GM10266 (cell line): Measurements from ENCODE around the gene CES4A.

Source experiments
- DNase-seq: peaks from one replicate; pipeline ENCODE4 v3.0.0; 2012; ENCODE audit errors: extremely low spot score
- TF ChIP-seq, protein P1 (sequence below): IDR thresholded peaks from 2 replicates; pipeline ENCODE4 v1.5.1; 2012; ENCODE audit warnings: mild to moderate bottlenecking, low read depth; ENCODE audit not compliant: control insufficient read depth, insufficient read depth; ENCODE audit errors: missing control alignments

Gene CES4A

GRCh38 chr16:67043420-67043819 lies 55.0 kb downstream of the CES4A start:
- DNase-seq = no peak
- TF ChIP-seq, protein P1, sequence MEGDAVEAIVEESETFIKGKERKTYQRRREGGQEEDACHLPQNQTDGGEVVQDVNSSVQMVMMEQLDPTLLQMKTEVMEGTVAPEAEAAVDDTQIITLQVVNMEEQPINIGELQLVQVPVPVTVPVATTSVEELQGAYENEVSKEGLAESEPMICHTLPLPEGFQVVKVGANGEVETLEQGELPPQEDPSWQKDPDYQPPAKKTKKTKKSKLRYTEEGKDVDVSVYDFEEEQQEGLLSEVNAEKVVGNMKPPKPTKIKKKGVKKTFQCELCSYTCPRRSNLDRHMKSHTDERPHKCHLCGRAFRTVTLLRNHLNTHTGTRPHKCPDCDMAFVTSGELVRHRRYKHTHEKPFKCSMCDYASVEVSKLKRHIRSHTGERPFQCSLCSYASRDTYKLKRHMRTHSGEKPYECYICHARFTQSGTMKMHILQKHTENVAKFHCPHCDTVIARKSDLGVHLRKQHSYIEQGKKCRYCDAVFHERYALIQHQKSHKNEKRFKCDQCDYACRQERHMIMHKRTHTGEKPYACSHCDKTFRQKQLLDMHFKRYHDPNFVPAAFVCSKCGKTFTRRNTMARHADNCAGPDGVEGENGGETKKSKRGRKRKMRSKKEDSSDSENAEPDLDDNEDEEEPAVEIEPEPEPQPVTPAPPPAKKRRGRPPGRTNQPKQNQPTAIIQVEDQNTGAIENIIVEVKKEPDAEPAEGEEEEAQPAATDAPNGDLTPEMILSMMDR = no peak

DNA sequence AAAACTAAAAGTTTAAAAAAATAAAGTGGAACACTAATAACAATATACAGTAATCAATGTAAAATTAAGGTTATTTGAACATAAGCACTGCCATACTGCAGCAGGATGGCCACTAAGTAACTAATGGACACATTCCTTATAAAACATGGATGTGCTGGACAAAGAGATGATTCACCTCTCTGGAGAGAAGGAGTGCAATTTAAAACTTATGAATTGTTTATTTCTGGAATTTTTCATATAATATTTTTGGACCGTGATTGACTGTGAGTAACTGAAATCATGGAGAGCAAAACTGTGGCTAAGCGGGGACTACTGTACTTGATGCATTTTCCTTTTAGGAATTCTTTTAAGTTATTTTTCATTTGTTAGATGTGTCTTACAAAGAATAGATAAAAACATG lies 62.4 kb downstream of the CES4A start:
- TF ChIP-seq, protein P1 = no peak
- no peak for DNase-seq

DNA sequence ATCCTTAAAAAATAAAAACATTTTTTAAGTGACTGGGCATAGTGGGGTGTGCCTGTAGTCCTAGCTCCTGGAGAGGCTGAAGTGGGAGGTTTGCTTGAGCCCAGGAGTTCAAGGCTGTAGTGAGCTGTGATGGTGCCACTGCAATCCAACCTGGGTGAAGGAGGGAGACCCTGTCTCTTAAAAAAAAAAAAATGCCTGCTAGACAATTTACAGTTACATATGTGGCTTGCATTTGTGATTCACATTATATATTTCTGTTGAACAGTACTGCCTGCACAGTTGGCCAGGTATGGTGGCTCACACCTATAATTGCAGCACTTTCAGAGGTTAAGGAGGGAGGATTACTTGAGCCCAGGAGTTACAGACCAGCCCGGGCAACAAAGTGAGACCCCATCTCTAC lies 64.0 kb downstream of the CES4A start:
- no peak for DNase-seq

GRCh38 chr16:67053767-67054334 lies 65.5 kb downstream of the CES4A start:
- no peak for DNase-seq
- TF ChIP-seq, protein P1 = no peak

More for the DNA sequence above, 64.0 kb downstream of the CES4A start:
- TF ChIP-seq, protein P1 = no peak

DNA sequence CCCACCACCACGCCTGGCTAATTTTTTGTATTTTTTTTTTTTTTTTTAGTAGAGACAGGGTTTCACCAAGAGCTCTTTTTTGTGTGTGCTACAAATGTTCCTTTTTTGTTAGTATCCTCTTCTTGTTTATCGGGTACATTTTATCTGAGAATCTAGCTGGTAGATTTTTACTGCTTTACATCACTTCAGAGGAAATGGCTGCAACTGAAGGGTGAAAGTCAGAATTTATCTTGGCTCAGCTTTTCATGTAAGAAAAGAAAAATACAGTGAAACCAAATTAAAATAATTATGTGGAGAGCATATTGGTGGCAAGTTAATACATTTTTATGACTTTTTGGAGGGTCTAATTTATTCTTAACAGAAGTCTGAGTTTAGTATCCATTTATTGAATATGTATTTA lies 66.5 kb downstream of the CES4A start:
- TF ChIP-seq, protein P1 = no peak
- no peak for DNase-seq

DNA sequence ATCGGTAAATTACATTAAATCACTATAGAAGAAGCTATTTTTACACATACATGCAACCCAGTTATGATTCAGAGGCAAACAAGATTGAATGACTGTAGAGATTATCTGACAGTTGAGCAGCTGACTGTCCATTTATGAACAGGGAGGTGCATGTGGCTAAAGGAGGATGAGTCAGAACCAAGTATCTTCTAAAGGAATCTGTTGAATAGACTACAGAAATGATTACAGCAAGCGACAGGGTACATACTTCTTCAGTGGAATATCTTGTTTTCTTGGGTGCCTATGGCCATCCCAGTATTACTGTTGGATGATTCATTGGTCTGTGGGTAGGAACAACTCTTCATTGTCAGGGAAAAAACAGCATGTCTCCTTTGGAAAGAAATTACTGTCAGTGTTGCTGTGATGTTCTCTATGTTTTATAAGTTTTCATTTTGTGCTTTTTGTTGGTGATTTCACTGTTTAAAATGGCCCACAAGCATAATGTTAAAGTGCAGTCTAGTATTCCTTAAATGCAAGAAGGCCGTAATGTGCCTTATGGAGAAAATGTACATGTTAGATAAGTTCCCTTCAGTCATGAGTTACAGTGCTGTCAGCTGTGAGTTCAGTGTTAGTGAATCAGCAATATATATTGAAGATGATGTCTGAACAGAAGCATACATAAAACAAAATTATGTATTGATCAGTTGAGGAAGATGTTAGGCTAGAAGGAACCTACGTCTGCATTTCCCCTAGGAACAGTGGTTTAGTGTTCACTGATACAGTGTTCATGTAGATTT lies 67.5 kb downstream of the CES4A start:
- TF ChIP-seq, protein P1 = no peak
- peak; percentile 29 for DNase-seq
